Measurements from ENCODE around the gene GRID1.
A peak's percentile ranks its signal among the peaks of the same experiment; 100 is the strongest.

GRID1 gene

GRCh38 chr10:86288695-86289576 lies 77.7 kb downstream of the GRID1 start:
- DNase-seq, result no peak

DNA sequence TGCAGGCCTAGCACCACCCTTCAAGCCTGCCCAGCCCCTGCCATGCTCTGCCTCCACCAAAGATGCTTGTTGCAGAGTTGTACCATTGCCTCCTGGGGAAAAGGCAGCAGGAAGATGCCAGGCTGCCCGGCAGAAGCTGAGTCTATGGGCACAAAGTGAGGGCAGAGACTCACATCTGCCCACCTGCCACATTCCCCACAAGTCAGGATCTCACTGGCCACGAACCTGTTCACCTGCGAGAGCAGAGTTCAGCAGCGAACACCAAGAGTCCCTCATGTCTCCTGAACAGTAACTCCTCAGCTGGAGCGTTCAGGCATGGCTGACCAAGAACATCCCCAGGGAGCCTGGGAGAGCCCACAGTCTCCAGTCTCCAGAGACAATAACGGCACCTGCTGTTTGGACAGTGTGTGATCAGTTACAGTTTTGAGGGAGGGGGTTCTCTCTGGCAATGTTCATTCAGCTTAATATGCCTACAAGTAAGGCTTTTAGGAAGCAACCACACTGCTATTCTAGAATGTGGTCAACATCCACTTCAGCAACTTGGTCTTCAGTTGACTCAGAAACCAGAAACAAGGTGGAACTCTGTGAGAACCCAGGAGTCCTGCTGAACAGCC lies 78.5 kb downstream of the GRID1 start:
- peak; percentile 69 to 82 for DNase-seq

GRCh38 chr10:86287110-86287793 lies 79.3 kb downstream of the GRID1 start:
- DNase-seq, result no peak

DNA sequence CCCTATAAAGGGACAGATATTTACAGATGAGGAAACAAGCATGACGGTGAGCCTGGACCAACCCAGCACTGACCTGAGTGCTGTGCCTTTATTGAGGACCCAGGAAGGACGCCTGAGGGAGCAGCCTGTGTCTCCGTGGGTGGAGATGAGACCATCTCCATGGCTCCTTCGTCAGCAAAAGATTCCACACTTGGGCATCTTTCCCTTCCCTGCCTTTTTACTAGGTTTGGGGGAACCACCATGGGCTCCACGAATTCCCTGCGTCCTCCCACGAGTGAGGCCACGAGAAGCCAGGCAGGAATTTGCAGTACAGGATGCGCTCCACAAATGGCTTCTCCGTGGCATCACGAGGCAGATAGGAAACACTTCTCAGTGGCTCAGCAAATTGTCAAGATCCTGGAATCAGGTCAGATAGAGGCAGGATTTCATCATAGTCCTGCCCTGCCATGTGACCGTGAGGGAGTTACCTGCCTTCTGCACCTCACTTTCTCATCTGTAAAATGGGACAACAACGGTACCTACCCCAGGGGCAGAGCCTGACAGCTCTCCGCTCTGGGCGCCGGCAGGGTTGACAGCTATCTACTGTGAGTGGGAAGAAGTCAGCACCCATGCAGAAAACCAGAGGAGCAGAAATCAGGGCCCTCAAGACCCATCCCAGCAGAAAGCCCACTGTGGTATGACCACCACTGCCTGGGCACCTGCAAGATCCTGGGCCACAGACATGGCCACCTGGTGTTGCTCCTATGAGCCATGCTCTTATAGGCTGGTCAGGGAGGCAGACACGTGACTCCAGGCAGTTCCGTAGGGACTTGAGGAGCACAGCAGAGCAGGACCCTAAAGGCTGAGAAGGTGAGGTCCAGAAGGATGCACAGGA lies 80.1 kb downstream of the GRID1 start:
- no peak for DNase-seq

DNA sequence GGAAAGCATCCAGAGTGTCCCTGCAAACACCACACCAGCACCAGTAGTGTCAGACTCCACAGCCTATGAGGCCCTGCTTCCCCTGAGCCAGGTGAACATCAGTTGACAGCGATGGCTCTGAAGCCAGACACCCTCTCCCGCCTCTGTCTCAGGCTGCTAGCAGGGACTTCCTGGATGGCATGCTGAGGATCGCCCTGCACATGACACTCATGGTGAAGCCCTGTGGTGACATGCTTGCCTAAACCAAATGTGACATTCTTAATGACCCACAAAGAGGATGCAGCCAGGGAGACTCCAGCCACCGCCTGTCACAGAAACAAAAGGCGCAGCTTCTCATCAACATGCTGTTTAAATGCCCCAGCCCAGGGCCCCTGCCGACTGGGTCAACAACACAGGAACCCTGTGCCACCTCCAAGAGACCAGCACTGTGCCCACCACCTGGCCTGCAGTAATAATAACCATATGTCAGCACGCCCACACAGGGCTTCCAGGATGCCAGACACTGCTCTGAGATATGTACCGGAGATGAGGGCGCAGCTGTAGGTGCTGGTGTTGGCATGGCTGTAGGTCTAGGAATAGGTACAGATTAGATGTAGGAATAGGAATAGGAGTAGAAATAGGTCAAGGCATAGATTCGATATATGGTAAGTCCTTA lies 81.3 kb downstream of the GRID1 start:
- DNase-seq, result no peak

DNA sequence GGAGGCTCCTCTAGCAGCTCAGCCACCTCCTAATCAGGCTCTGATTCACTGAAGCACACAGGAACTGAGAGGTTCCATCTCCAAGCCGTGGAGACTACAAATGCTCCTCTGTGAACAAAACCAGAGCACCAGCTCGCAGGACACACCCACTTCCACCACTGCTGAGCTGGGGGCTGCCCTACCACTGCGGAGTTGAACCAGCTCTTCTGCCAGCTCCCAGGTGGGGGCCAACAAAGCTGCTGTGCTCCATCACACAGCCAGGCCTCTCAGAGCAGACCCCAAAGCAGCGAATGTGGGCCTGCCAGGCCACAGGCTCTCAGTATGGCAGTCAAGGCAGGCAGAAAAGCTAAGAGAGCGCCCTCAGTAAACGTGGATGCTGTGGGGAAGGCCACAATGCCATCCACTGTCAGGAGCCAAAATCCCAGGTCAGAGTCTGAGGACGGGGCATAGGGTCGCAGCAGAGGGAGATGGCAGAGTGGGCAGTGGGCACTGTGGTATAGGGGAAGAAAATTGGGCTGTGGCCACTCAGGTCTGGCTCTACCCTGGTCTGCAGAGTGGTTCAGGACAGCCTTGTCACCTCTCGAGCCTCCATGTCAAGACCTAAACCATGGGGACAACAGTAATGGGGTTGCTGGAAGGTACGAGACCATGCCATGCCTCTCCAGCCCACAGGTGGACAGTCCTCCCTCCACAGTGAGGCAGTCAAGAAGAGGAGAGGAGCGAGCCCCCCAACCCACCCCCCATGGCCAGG lies 82.1 kb downstream of the GRID1 start:
- no peak for DNase-seq

GRCh38 chr10:86283466-86284287 lies 82.9 kb downstream of the GRID1 start:
- no peak for DNase-seq

DNA sequence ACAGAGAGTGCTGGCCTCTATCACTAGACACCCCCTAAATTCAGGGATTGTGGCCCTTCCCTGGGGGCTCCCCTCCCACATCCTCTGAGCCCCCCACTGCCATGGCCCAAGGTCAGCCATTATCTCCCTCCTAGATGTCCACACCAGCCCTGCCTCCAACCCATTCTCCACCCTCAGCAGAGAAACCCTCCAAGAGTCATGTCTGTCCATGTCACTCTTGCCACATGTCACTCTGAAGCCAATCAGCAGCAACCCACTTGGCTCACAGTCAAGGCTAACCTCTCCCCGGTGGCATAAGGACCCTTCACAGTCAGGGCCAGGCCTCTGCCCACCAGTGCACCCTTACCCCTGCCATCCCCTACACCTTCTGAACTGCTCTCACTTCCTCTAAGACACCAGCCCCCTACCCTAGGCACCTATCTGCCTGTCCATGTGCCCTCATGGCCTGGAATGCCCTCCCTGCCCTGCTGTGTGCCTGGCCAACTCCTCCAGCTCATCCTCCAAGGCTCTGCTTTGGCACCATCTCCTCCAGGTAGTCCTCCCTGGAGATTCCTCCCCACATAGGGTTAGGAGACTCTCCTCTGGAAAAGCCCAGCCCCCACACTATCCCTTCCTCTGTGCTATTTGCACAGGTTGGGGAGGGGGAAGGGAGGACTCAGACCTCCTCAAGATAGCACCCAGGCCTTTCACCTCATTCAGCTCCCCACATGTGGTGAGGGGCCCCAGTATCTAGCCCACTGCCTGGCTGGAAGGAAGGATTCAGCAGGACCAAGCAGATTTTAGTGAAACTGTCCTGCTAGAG lies 83.7 kb downstream of the GRID1 start:
- no peak for DNase-seq

DNA sequence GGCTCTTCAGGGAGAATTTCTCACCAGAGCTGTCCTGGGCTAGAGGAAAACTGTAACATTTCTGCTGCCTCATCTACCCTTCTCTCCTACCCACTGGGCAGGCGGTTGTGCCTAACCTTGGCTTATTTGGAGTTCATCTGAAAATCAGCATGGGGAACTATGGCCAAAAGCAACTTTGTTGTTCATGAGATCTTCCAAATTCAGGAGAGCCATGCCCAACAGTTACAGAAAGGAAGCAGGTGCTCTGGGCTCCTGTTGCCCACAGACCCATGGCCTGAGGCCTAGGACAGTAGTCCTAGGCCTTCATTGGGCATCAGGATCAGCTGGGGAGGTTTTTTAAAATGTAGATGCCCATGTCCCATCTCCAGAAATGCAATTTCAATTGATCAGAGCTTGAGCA lies 85.2 kb downstream of the GRID1 start:
- DNase-seq, result no peak

DNA sequence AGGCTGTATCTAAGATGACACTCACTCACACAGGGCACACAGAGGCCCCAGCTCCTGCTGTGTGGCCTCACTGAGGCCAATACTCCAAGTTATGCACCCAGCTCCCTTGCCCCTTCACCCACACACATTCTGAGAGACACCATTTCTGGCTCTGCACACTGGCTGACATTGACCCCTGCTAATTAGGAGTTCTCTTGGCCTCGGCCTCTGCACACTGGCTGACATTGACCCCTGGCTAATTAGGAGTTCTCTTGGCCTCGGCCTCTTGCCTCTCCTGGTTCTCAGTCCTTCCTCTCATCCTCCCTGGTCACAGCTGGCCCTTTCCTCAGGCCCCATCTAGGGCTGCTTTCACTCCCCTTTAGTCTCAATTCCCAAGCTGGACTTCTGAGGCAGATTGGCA lies 97.3 kb downstream of the GRID1 start:
- no peak for DNase-seq

- no peak for DNase-seq
Measured at GRCh38 chr10:86267286-86268195, 99.1 kb downstream of the GRID1 start.

GRCh38 chr10:86266446-86267242 lies 100.0 kb downstream of the GRID1 start:
- DNase-seq, result no peak

- DNase-seq, result no peak
Measured at GRCh38 chr10:86265895-86266259, 100.7 kb downstream of the GRID1 start.

DNA sequence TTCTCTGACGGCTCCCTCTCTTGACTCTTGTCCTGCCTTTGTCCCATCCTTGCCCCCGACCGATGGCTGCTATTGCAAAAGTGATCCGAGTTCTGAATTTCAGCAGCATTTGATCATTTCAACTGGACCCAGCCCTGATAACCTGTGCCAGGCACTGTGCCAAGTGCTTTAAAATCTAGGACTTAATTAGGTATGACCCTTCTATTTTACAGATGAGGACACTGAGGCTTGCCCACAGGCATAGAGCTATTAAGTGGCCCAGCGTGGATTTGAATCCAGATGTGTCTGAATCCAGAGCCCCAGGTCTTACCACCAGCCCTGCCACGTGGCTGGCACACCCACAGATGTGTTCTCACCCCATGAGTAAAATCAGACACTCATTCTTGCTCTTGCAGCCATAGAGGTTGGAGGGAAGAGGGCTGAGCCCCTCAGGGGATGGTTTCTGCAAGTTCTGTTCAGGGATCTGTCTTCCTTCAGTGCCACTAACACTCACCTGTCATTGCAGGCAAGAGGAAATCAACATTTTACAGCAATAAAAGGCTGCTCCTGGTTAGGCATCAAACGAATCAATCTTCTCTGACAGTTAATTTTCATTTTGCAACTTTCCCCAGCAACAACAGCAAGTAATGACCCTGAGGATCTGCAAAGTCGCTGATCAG lies 101.2 kb downstream of the GRID1 start:
- DNase-seq, result no peak

GRCh38 chr10:86264481-86265231 lies 101.9 kb downstream of the GRID1 start:
- no peak for DNase-seq

GRCh38 chr10:86263907-86264306 lies 102.7 kb downstream of the GRID1 start:
- DNase-seq, result no peak

GRCh38 chr10:86263209-86263608 lies 103.4 kb downstream of the GRID1 start:
- no peak for DNase-seq
